H1 (cell line): ENCODE results near the gene MMEL1. TPM values are rescaled to one million over a fixed set of nuclear protein-coding genes. Genes with fewer than 3 reads are reported as not detected.

Source experiments
- CTCF ChIA-PET: fragments of 300-600 bp; sonication (Branson Sonifier 250); formaldehyde crosslinking; loops from one replicate; lab custom pipeline; 2021; ENCODE audit not compliant: partially characterized antibody; lab: Charles Lee
- POLR2A ChIA-PET: fragments of 300-600 bp; sonication (Branson Sonifier 250); formaldehyde crosslinking; loops from one replicate; lab custom pipeline; 2021; ENCODE audit warnings: inconsistent platforms; ENCODE audit not compliant: partially characterized antibody; lab: Charles Lee
- DNase-seq, 2 experiments: peaks; one replicate each; pipeline versions ENCODE4 v3.0.0 to v3.0.0-alpha.2; 2010 to 2022; ENCODE audit warnings: low spot score in 2 of 2, low read depth in 1 of 2, mixed read lengths in 1 of 2
- FAIRE-seq: peaks from 2 replicates; lab custom pipeline; 2011; peaks lifted over from hg19 to GRCh38; lab: Jason Lieb, UNC
- H2AFZ ChIP-seq: 2 replicates; pipeline ENCODE4 v1.8.1; 2012; ENCODE audit warnings: low read length, inconsistent platforms
- H2AK5ac ChIP-seq: 2 replicates; pipeline ENCODE4 v1.6.1; 2013; ENCODE audit warnings: low read depth, low read length
- H2BK120ac ChIP-seq: replicated peaks from 2 replicates; pipeline ENCODE3; 2013; ENCODE audit warnings: low read depth, low read length, inconsistent platforms
- H2BK12ac ChIP-seq: 2 replicates; pipeline ENCODE4 v1.6.1; 2013; ENCODE audit warnings: low read depth, low read length
- H2BK15ac ChIP-seq: 2 replicates; pipeline ENCODE4 v1.6.1; 2013; ENCODE audit warnings: low read length
- H2BK20ac ChIP-seq: 2 replicates; pipeline ENCODE4 v1.6.1; 2013; ENCODE audit warnings: low read length
- H2BK5ac ChIP-seq: 2 replicates; pipeline ENCODE4 v1.6.1; 2013; ENCODE audit warnings: low read depth, low read length
- H3K14ac ChIP-seq: 2 replicates; pipeline ENCODE4 v1.6.1; 2013; ENCODE audit warnings: inconsistent platforms; ENCODE audit not compliant: insufficient read length
- H3K18ac ChIP-seq: 2 replicates; pipeline ENCODE4 v1.6.1; 2013; ENCODE audit warnings: low read length; ENCODE audit errors: extremely low read depth
- H3K23ac ChIP-seq: 2 replicates; pipeline ENCODE4 v1.6.1; 2013; ENCODE audit warnings: inconsistent platforms; ENCODE audit not compliant: insufficient read length
- H3K23me2 ChIP-seq: 2 replicates; pipeline ENCODE4 v1.6.1; 2013; ENCODE audit warnings: low read depth, low read length
- H3K27ac ChIP-seq: 2 replicates; pipeline ENCODE4 v1.6.1; 2011; ENCODE audit warnings: low read depth, low read length, inconsistent platforms
- H3K27me3 ChIP-seq, 4 experiments: replicated peaks in 1 of 4; 1 replicate in 1 of 4; 2 replicates in 3 of 4; pipeline versions ENCODE4 v1.6.1 to v1.8.1; 2011 to 2013; ENCODE audit warnings: low read length in 3 of 4, mild to moderate bottlenecking in 3 of 4, inconsistent platforms in 2 of 4, mixed read lengths in 2 of 4, moderate library complexity in 1 of 4; ENCODE audit not compliant: control insufficient read depth in 3 of 4, insufficient read depth in 3 of 4; ENCODE audit errors: extremely low read depth in 1 of 4
- H3K36me3 ChIP-seq, 4 experiments: 2 replicates each; pipeline versions ENCODE4 v1.6.1 to v1.8.1; 2011 to 2013; ENCODE audit warnings: mild to moderate bottlenecking in 4 of 4, low read length in 3 of 4, moderate library complexity in 2 of 4, control low read depth in 1 of 4, inconsistent platforms in 1 of 4; ENCODE audit not compliant: insufficient read depth in 4 of 4, control insufficient read depth in 2 of 4
- H3K4ac ChIP-seq: replicated peaks from 2 replicates; pipeline ENCODE3; 2013; ENCODE audit warnings: low read length, low read depth, mixed read lengths, inconsistent platforms; ENCODE audit not compliant: insufficient read length
- H3K4me1 ChIP-seq, 4 experiments: replicated peaks in 1 of 4; 1 replicate in 1 of 4; 2 replicates in 3 of 4; pipeline versions ENCODE4 v1.6.1 to v1.8.1; 2011 to 2013; ENCODE audit warnings: low read length in 3 of 4, inconsistent platforms in 2 of 4, mixed read lengths in 1 of 4; ENCODE audit not compliant: insufficient read depth in 4 of 4, control insufficient read depth in 3 of 4
- H3K4me2 ChIP-seq, 2 experiments: 2 replicates each; pipeline versions ENCODE4 v1.6.1 to v1.8.1; 2011 to 2013; ENCODE audit warnings: low read depth in 2 of 2, low read length in 2 of 2, control low read depth in 1 of 2, inconsistent platforms in 1 of 2, mild to moderate bottlenecking in 1 of 2; ENCODE audit not compliant: insufficient read depth in 1 of 2
- H3K4me3 ChIP-seq, 4 experiments: fragments of 200-600, 300-600 bp in 1 of 4; sonication (generic), shearing (Covaris generic), sonication (Bioruptor Twin) in 1 of 4; 2 replicates each; pipeline versions ENCODE4 v1.5.1 to v1.8.1; 2011 to 2016; ENCODE audit warnings: low read length in 4 of 4, low read depth in 3 of 4, control low read depth in 2 of 4, inconsistent platforms in 2 of 4, mild to moderate bottlenecking in 2 of 4, mixed read lengths in 1 of 4, moderate library complexity in 1 of 4; ENCODE audit not compliant: insufficient read depth in 2 of 4; ENCODE audit errors: extremely low read depth in 1 of 4
- H3K56ac ChIP-seq: replicated peaks from 2 replicates; pipeline ENCODE3; 2013; ENCODE audit warnings: low read depth, mild to moderate bottlenecking, mixed read lengths, low read length, inconsistent platforms; ENCODE audit not compliant: insufficient read length
- H3K79me1 ChIP-seq: 2 replicates; pipeline ENCODE4 v1.6.1; 2013; ENCODE audit warnings: low read depth, low read length, control low read depth
- H3K79me2 ChIP-seq, 2 experiments: 2 replicates each; pipeline versions ENCODE4 v1.6.1 to v1.8.1; 2012 to 2013; ENCODE audit warnings: low read length in 2 of 2, mild to moderate bottlenecking in 2 of 2, inconsistent platforms in 1 of 2; ENCODE audit not compliant: insufficient read depth in 2 of 2, control insufficient read depth in 1 of 2
- H3K9ac ChIP-seq, 4 experiments: replicated peaks in 1 of 4; 1 replicate in 1 of 4; 2 replicates in 3 of 4; pipeline versions ENCODE4 v1.6.1 to v1.8.1; 2011 to 2013; ENCODE audit warnings: low read depth in 3 of 4, low read length in 3 of 4, control low read depth in 2 of 4, mild to moderate bottlenecking in 2 of 4, moderate library complexity in 2 of 4, inconsistent platforms in 1 of 4; ENCODE audit errors: extremely low read depth in 1 of 4
- H3K9me3 ChIP-seq, 2 experiments: 2 replicates each; pipeline versions ENCODE4 v1.6.1 to v1.8.1; 2012 to 2013; ENCODE audit warnings: mild to moderate bottlenecking in 2 of 2, moderate library complexity in 2 of 2, control low read depth in 1 of 2, inconsistent platforms in 1 of 2, low read depth in 1 of 2, low read length in 1 of 2, mixed read lengths in 1 of 2; ENCODE audit not compliant: insufficient read depth in 2 of 2
- H4K20me1 ChIP-seq, 2 experiments: replicated peaks in 1 of 2; 2 replicates each; pipeline versions ENCODE3 to v1.8.1; 2011 to 2013; ENCODE audit warnings: inconsistent platforms in 2 of 2, low read length in 2 of 2, mild to moderate bottlenecking in 1 of 2; ENCODE audit not compliant: insufficient read depth in 2 of 2, control insufficient read depth in 1 of 2
- H4K5ac ChIP-seq: 2 replicates; pipeline ENCODE4 v1.6.1; 2013; ENCODE audit warnings: low read length, low read depth, mixed read lengths, inconsistent platforms; ENCODE audit not compliant: insufficient read length
- H4K8ac ChIP-seq: 2 replicates; pipeline ENCODE4 v1.8.0; 2013; ENCODE audit warnings: mild to moderate bottlenecking, moderate library complexity, low read length, inconsistent platforms; ENCODE audit not compliant: insufficient read depth; ENCODE audit errors: extremely low read depth
- H4K91ac ChIP-seq: replicated peaks from 2 replicates; pipeline ENCODE3; 2013; ENCODE audit warnings: low read length, mixed read lengths, inconsistent platforms; ENCODE audit not compliant: insufficient read length
- BACH1 ChIP-seq: IDR thresholded peaks from 2 replicates; pipeline ENCODE4 v1.6.1; 2012; ENCODE audit warnings: low read length, improper control_type of control experiment
- SP1 ChIP-seq: IDR thresholded peaks from 2 replicates; pipeline ENCODE4 v1.6.1; 2011; ENCODE audit warnings: low read depth, low read length
- WGBS, 2 experiments: shearing (Covaris generic) in 1 of 2; methylation state at CpG; one replicate each; pipeline versions ENCODE4 v1.1.6 to v1.1.7; 2013 to 2015; ENCODE audit warnings: low lambda C conversion rate in 2 of 2, mixed read lengths in 2 of 2, inconsistent platforms in 1 of 2, low coverage in 1 of 2, missing lambda C conversion rate in 1 of 2; ENCODE audit not compliant: insufficient replicate concordance in 2 of 2, insufficient coverage in 1 of 2, insufficient read length in 1 of 2; ENCODE audit errors: extremely low coverage in 1 of 2, missing lambda C conversion rate in 1 of 2; 5-methylcytosine and 5-hydroxymethylcytosine counted together
- polyA plus RNA-seq, 7 experiments: library from polyadenylated mRNA; depleted of rRNA in 3 of 7; stranded (reverse) in 5 of 7; unstranded in 2 of 7; fragments of >200 nt in 5 of 7; fragments of 200-250 nt in 2 of 7; gene quantifications; 1 replicate in 5 of 7; 2 replicates in 1 of 7; 4 replicates in 1 of 7; pipeline versions ENCODE4 v1.2.1 to v1.2.3, GENCODE V29; 2011 to 2013; ENCODE audit warnings: missing spikeins in 2 of 7, mixed read lengths in 2 of 7
- total RNA-seq: library from RNA; stranded (reverse); fragmentation: NEBNext Ultra II Directional; extraction: Animal tissue kit (Norgen Biotek cat#: 25700); gene quantifications from 2 replicates; pipeline ENCODE4 v1.2.1, GENCODE V29; 2021

Gene MMEL1
- total and polyA plus RNA-seq, 2 of the 8 experiments (the other 6 are each of a cell fraction or from before 2014, with no cell fraction given) = 0.91 to 1.7 TPM

GRCh38 chr1:2587860-2588571, 44.8 kb downstream of the MMEL1 start:
- peaks cover 12% of the 10 kb centered on the region for H3K23me2 ChIP-seq
- FAIRE-seq = no peak
- no peak overlapping the region for H4K5ac ChIP-seq
- H3K27me3 ChIP-seq = no peaks in the 10 kb centered on the region
- no peak overlapping the region for H2BK5ac ChIP-seq
- no peak overlapping the region for H3K23ac ChIP-seq
- POLR2A ChIA-PET = no interaction called here
- H3K27ac ChIP-seq = no peak overlapping the region
- no peak overlapping the region for H2BK120ac ChIP-seq
- H4K8ac ChIP-seq = peak overlapping the region; percentile 62; the same call in 1 of the 2 replicates
- CTCF ChIA-PET = no interaction called here
- H3K56ac ChIP-seq = no peak overlapping the region
- peak overlapping the region in 3 of 4 experiments; percentile 68 to 88 (median 78); a peak in 4 of 8 replicates for H3K4me3 ChIP-seq
- peaks cover 0 to 8% (median 0%) of the 10 kb centered on the region in 4 experiments; a peak in 1 of 8 replicates for H3K36me3 ChIP-seq
- no peaks in the 10 kb centered on the region for H3K79me2 ChIP-seq
- WGBS, 2 experiments = 91% methylated on average over 11 of the region's 19 CpGs; no CpG with 5 or more reads in 1 of the 2 experiments
- H2BK15ac ChIP-seq = no peak overlapping the region
- TF ChIP-seq BACH1 = no peak
- no peak for TF ChIP-seq SP1
- TF ChIP-seq, all 59 proteins: peak for 0
- no peak overlapping the region for H2AK5ac ChIP-seq
- no peak overlapping the region for H2AFZ ChIP-seq
- H3K4me1 ChIP-seq = peaks cover 0 to 25% (median 9%) of the 10 kb centered on the region in 4 experiments; a peak in 4 of 7 replicates
- H3K18ac ChIP-seq = no peak overlapping the region
- no peak overlapping the region for H3K4ac ChIP-seq
- H3K79me1 ChIP-seq = no peaks in the 10 kb centered on the region; the same call in 1 of the 2 replicates
- H3K9me3 ChIP-seq = peaks cover 0 to 12% of the 10 kb centered on the region in 2 experiments; a peak in 2 of 4 replicates
- H2BK20ac ChIP-seq = no peak overlapping the region
- H4K91ac ChIP-seq = no peak overlapping the region
- DNase-seq = no peak
- H3K14ac ChIP-seq = no peak overlapping the region
- peaks cover 2 to 3% of the 10 kb centered on the region in 2 experiments for H4K20me1 ChIP-seq
- no peak overlapping the region for H2BK12ac ChIP-seq
- peak overlapping the region; percentile 83 for H3K4me2 ChIP-seq
- no peak overlapping the region for H3K9ac ChIP-seq
